ENCODE measurements around the gene CIDEA.

DNA sequence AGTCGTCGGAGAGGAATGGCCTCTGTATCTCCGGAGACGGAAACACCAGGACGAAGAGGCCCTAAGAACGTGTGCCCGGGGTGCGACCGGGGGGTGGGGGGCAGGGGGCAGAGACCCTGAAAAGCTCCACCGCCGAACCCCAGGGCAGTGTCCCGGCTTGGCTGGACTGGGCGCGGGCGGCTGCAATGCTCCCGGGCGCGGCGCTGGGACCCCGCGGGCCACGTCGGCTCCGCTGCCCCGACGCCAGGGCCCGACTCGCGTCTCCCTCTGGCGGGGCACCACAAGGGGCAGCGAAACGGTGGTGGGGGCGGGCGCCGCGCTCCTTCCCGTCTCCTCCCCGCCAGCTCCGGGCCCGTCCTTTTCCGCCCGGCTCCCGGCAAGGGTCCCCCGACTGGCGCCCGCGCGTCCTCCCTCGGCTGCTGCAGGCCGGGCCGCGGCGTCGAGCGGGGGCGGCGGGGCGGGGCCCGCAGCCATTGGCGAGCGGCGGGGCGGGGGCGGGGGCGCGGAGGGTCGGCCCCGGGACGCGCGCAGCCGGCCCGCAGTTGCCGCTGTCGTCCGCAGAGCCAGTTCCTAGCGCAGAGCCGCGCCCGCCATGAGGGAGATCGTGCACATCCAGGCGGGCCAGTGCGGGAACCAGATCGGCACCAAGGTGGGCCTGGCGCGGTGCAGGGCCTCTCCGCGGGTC lies 53.7 kb downstream of the CIDEA start, which contains the start of gene TUBB6:
- TF ChIP-seq, protein P1, sequence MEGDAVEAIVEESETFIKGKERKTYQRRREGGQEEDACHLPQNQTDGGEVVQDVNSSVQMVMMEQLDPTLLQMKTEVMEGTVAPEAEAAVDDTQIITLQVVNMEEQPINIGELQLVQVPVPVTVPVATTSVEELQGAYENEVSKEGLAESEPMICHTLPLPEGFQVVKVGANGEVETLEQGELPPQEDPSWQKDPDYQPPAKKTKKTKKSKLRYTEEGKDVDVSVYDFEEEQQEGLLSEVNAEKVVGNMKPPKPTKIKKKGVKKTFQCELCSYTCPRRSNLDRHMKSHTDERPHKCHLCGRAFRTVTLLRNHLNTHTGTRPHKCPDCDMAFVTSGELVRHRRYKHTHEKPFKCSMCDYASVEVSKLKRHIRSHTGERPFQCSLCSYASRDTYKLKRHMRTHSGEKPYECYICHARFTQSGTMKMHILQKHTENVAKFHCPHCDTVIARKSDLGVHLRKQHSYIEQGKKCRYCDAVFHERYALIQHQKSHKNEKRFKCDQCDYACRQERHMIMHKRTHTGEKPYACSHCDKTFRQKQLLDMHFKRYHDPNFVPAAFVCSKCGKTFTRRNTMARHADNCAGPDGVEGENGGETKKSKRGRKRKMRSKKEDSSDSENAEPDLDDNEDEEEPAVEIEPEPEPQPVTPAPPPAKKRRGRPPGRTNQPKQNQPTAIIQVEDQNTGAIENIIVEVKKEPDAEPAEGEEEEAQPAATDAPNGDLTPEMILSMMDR (IDR thresholded peaks at IDR 0.05): peak in 1 of 6 experiments; percentile 6
- no peak for TF ChIP-seq POLR2A (IDR thresholded peaks at IDR 0.05)

All from Peyer's patch (tissue), 4 donors.